Activated T-cell treated with anti-CD3 and anti-CD28 coated beads for 48 hours (primary cell): Measurements from ENCODE around the gene ANKS1B.
"Not testable (repeated sequence)": the region's sequence is repeated elsewhere in the genome, so short reads cannot be mapped to it uniquely, and the experiment has no call there.

Source experiments
- DNase-seq: peaks from one replicate; pipeline ENCODE4 v3.0.0-alpha.2; 2020; ENCODE audit warnings: low read depth

The ANKS1B gene

GRCh38 chr12:99055299-99055698 lies 929.4 kb downstream of the ANKS1B start:
- no peak for DNase-seq

- no peak for DNase-seq
Measured at GRCh38 chr12:99054601-99055128, 930.1 kb downstream of the ANKS1B start.

- DNase-seq, result no peak
Measured at GRCh38 chr12:99053616-99054362, 930.9 kb downstream of the ANKS1B start.

GRCh38 chr12:99049774-99050173 lies 935.0 kb downstream of the ANKS1B start:
- no peak for DNase-seq

- no peak for DNase-seq
Measured at GRCh38 chr12:99045158-99045557, 939.6 kb downstream of the ANKS1B start.

- peak; percentile 31 for DNase-seq
Measured at GRCh38 chr12:99043319-99043914, 941.3 kb downstream of the ANKS1B start.

- no peak for DNase-seq
Measured at GRCh38 chr12:99042226-99042625, 942.5 kb downstream of the ANKS1B start.

- DNase-seq, result no peak
Measured at GRCh38 chr12:99039367-99040120, 945.2 kb downstream of the ANKS1B start.

- no peak for DNase-seq
Measured at GRCh38 chr12:99036566-99036965, 948.2 kb downstream of the ANKS1B start.

GRCh38 chr12:99035803-99036202 lies 948.9 kb downstream of the ANKS1B start:
- DNase-seq, result no peak

- DNase-seq, result not testable (repeated sequence)
Measured at GRCh38 chr12:99034201-99034600, 950.5 kb downstream of the ANKS1B start.

GRCh38 chr12:99029511-99030271 lies 955.0 kb downstream of the ANKS1B start:
- DNase-seq, result no peak

GRCh38 chr12:99027461-99027860 lies 957.3 kb downstream of the ANKS1B start:
- DNase-seq, result no peak

GRCh38 chr12:99027055-99027393 lies 957.7 kb downstream of the ANKS1B start:
- DNase-seq, result no peak

- no peak for DNase-seq
Measured at GRCh38 chr12:99026332-99027054, 958.2 kb downstream of the ANKS1B start.

- DNase-seq, result no peak
Measured at GRCh38 chr12:99024870-99025269, 959.9 kb downstream of the ANKS1B start.

- DNase-seq, result no peak
Measured at GRCh38 chr12:99024191-99024590, 960.5 kb downstream of the ANKS1B start.

GRCh38 chr12:99020871-99021270 lies 963.9 kb downstream of the ANKS1B start:
- DNase-seq, result no peak

GRCh38 chr12:99019798-99020197 lies 964.9 kb downstream of the ANKS1B start:
- no peak for DNase-seq

GRCh38 chr12:99017971-99018370 lies 966.8 kb downstream of the ANKS1B start:
- DNase-seq, result no peak

GRCh38 chr12:99009654-99010296 lies 975.0 kb downstream of the ANKS1B start:
- no peak for DNase-seq
